Astrocyte of the hippocampus (primary cell): Measurements from ENCODE around the gene CCDC40.

Experiments used
- DNase-seq: peaks from one replicate; pipeline ENCODE4 v3.0.0; 2011; ENCODE audit warnings: low read depth, low spot score

CCDC40 gene

GRCh38 chr17:80138856-80139426 lies 102.5 kb downstream of the CCDC40 start:
- no peak for DNase-seq

- no peak for DNase-seq
These were observed 105.2 kb downstream of the CCDC40 start for GRCh38 chr17:80141463-80142165.

- no peak for DNase-seq
These were observed 106.5 kb downstream of the CCDC40 start for GRCh38 chr17:80142929-80143328.

- DNase-seq = no peak
These were observed 108.9 kb downstream of the CCDC40 start for GRCh38 chr17:80145076-80146075.

- DNase-seq = peak; percentile 45
These were observed 109.9 kb downstream of the CCDC40 start for GRCh38 chr17:80146121-80147034.

GRCh38 chr17:80147035-80147822 lies 110.8 kb downstream of the CCDC40 start, which contains the start of gene EIF4A3:
Gene EIF4A3, minus strand, starts transcription at chr17:80147128. Its CDS starts 167 bp downstream, at chr17:80146961.
- peak; percentile 100 for DNase-seq
